HG03469 (cell line): ENCODE measurements around the gene DAGLA.

ENCODE experiments used
- ATAC-seq: cut with Tn5 transposase; IDR thresholded peaks from one replicate; pipeline ENCODE4 v1.9.1; 2021; ENCODE audit warnings: mild to moderate bottlenecking, moderate library complexity, moderate number of reproducible peaks; ENCODE audit not compliant: unreplicated experiment

The DAGLA gene

DNA sequence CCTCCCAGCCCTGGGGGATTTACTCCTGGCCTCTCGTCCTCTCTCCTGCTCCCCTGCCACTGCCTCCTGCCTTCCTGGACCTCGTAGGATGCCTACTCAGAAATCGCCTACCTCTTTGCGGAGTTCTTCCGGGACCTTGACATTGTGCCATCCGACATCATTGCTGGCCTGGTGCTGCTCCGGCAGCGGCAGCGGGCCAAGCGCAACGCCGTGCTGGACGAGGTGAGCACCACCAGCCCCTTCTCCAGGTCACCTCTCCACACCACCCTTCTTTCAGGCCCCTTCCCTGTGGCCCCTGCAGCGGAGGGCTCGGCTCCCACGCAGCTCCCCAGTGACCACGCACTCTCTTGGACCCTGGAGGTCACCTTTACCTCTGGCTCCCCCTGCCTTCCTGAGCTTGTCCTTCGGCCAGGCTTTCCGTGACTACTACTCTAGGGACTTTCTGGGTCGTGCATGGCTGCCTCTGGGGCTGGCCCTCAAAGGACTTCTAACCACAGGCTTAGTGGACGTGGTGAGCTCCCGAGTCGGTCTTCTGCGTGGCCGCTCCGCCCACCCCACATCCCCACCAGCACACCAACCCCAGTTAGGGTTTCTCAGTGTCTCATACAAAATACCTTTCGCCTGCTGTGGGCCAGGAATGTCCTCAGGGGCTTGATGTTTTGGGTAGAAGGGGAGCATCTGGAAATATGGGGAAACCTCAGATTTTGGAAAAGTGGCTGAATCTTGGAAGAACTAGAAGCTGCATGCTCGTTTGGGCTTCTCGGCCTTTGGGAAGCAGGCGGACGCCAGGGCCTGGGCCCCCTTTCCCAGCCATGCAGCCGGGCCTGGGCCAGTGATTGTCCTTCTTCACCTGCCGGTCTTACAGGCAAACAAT is 48.1 kb downstream of the DAGLA start:
- ATAC-seq: no peak

DNA sequence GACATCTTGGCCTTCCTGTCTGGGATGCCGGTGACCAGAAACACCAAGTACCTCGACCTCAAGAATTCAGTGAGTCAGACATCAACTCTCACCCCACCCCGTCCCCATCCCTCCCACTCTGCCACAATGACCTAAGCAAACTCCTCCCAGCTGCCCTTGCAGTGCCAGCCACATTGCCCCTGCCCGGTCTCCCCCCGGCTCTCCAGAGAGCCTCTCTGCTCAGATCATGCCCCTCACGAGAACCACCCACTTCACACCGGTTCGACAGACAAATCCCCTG is 48.7 kb downstream of the DAGLA start:
- no peak for ATAC-seq

DNA sequence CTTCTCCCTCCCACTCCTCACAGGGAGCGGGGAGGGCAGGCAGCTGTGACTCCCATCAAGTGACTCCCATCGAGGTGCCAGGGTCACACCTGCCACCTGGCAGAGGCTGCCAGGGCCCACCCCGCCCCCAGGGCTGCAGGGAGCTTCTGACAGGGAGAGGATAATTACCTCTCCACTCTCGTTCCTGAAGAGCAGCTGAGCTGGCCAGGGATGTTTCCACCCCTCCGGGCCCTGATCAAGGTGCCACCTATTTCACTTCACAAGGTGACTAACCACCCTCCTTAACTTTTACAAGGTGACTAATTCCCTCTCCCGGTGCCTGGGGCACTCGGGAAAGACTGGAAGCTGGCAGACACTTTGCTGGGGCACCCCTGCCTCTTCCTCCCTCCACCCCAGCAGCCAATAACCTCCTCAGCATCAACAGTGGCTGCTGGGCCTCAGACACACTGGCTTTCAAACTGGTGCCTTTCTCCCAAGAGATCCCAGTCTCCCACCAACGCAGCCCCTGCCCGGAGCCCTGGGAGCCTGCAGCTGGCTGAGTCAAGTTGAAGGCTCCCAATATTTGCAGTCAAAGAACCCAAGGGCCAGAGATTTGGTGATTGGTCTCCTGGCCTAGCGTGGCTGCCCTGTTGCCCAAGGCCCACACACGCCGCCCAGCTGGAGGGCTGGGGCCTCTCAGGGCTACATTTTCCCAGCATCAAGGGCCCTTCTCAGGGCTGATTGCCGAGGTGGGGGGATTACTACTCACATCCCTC is 50.2 kb downstream of the DAGLA start:
- ATAC-seq: no peak

- no peak for ATAC-seq
Observed at GRCh38 chr11:61731211-61731951, 51.2 kb downstream of the DAGLA start.

DNA sequence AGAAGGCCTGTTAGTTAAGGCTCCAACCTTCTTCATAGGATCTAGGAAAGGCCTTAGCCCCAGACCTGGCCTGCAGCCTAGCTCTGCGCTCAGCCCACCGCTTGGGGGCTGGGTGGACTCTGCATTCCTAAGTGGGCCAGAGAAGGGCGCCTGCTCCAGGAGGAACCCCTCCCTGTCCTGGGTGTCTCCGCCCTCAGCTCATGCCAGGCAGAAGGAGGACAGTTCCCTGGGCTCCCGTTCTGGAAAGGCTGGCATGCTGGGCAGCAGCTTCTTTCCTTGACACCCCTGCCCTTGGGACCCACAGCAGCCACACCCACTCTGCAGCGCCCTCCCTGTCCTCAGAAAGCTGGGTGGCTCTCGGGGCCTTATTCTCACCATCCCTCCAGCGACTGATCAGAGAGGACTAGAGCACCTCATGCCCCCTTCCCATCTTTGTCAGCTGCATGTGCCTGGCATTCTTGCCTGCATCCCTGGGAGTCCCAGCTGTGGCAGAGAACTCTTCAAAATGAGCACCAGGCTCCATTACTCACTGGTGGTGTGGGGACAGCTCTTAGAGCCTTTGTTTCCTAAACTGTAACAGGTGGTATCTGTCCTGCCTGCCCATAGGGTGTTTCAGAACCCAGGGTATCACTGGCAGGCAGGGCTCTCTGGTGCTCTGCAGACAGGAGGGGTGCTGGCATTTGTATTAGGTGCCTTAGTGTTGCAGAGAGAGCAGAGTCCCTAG is 51.9 kb downstream of the DAGLA start:
- no peak for ATAC-seq

GRCh38 chr11:61732705-61733104 is 52.5 kb downstream of the DAGLA start:
- ATAC-seq: no peak

- peak; percentile 70 for ATAC-seq
Observed at GRCh38 chr11:61733120-61733978, 53.2 kb downstream of the DAGLA start.

GRCh38 chr11:61734767-61735166 is 54.6 kb downstream of the DAGLA start:
- ATAC-seq: no peak

DNA sequence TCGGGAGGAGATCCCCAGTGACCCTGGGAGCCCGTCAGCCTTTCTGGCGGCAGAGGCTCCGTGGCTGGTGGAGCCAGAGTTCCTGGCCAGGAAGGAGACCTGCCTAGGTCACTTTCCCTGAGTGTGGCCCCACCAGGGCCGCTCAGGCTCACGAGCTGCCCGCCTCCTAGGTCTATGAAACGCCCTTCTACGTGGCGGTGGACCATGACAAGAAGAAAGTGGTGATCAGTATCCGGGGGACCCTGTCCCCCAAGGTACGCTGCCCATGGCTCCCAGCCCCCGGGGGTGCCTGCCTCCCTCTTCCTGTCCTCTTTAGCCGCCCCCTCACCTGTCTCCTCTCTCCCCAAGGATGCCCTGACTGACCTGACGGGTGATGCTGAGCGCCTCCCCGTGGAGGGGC is 55.2 kb downstream of the DAGLA start:
- ATAC-seq: no peak

GRCh38 chr11:61736310-61736709 is 56.1 kb downstream of the DAGLA start:
- no peak for ATAC-seq

GRCh38 chr11:61737131-61737530 is 56.9 kb downstream of the DAGLA start:
- ATAC-seq: no peak

- no peak for ATAC-seq
Observed at GRCh38 chr11:61737636-61738386, 57.6 kb downstream of the DAGLA start.

- ATAC-seq: no peak
Observed at GRCh38 chr11:61738776-61739175, 58.6 kb downstream of the DAGLA start.

DNA sequence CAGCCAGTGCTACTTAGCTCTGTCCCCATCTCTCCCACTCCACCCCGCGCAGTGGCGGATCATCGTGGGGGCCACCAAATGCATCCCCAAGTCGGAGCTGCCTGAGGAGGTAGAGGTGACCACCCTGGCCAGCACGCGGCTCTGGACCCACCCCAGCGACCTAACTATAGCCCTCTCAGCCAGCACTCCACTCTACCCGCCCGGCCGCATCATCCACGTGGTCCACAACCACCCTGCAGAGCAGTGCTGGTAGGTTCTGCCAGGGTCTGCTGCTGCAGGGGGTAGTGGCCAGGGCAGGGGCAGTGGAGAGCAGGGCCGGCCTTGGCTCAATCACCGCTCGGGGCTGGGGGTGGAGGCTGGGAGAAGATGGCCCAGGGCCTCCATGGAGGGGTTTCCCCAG is 59.2 kb downstream of the DAGLA start:
- ATAC-seq: no peak

GRCh38 chr11:61739966-61740365 is 59.8 kb downstream of the DAGLA start:
- ATAC-seq: no peak

DNA sequence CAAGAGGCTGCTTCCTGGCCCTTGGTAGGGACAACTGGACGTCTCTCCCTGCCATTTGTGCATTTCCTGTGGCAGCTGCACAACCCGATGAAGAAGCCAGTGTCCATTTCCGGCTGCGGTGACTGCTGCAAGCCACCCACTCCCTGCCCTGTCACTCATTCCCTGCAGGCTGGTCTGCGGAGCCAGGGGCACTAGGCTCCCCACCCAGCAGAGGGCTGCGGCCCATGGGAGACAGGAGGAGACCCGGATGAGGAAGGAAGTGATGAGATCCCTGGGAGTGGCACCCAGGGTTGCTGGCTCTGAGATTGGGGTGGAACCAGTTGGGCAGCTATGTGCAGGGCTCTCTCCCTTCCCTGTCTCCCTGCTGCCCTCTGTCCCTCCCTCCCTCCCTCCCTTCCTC is 62.2 kb downstream of the DAGLA start:
- no peak for ATAC-seq

- ATAC-seq: no peak
Observed at GRCh38 chr11:61743486-61744095, 63.4 kb downstream of the DAGLA start.

- no peak for ATAC-seq
Observed at GRCh38 chr11:61744181-61744580, 64.0 kb downstream of the DAGLA start.

DNA sequence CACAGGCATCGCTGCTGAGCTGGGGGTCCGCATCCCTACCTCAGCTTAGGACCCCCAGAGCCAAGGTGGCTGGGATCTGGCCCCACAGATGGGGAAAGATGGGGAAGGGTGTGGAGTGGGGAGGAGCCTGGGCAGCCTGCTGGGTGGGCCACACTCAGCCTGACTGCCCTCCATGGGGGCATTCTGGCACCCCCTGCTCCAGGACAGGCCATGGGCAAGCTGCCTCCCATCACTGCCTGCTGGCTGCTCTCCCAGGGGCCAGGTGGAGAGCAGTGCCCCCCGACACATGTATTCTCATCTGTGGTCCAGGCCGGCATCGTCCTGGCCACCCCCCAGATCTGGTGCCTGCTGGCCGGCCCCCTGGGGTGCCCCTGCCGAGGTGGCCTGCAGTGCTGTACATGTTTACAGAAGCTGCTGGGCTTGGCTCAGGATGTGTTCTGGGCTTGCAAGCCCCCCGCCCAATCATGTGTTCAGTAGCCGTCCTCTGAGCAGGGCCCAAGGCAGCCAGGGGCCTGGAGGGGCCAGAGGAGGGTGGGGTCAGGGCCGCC is 64.5 kb downstream of the DAGLA start:
- ATAC-seq: no peak
